Right lobe of liver (tissue), 4 donors: Measurements from ENCODE around the gene KPNB1.

Experiments
- CTCF ChIP-seq, 4 donors: fragments of 200-600 bp in 3 of 4; fragments of 450-650 bp in 1 of 4; IDR thresholded peaks; one replicate each; pipeline versions ENCODE4 v1.5.1 to v1.8.0; 2016 to 2022; ENCODE audit warnings: antibody characterized with exemption in 4 of 4, mild to moderate bottlenecking in 2 of 4
- POLR2A ChIP-seq: fragments of 450-650 bp; IDR thresholded peaks from one replicate; pipeline ENCODE4 v1.6.1; 2017; ENCODE audit warnings: antibody characterized with exemption, mild to moderate bottlenecking
- donor health status: DM: no; HTN: no; CAD: no.
- donor health status: DM: no; HTN: no; CAD: no.
- donor health status: DM: no; HTN: yes; CAD: no.

DNA sequence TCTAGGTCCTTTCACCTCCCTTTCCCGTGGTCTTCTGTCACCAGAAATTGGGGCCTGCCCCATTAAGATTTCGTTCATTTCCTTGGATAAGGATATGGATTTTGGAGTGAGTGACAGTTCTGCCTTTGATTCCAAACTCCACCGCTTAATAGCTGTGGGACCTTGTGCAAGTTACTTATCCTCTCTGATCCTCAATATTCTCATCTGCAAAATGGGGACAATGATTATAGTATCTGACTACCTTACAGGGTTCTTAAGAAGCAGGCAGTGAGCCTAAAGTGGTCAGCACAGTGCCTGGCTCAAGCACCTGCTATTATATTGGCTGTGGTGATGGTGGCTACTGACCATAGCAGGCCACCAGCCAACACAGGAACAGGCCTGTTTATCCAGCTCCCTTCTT is 59.9 kb downstream of the KPNB1 start:
- no peak for TF ChIP-seq CTCF (IDR thresholded peaks at IDR 0.05)
- no peak for TF ChIP-seq POLR2A
